NCI-H446 treated with DMSO at 0.1 percent for 48 hours (cell line): ENCODE measurements around the gene SPHKAP.
"Not testable (repeated sequence)": the region's sequence is repeated elsewhere in the genome, so short reads cannot be mapped to it uniquely, and the experiment has no call there.

ENCODE experiments used
- DNase-seq: peaks from one replicate; lab custom pipeline; 2025; lab: John Stamatoyannopoulos, UW

The SPHKAP gene

GRCh38 chr2:228023619-228024018, 157.9 kb downstream of the SPHKAP start:
- no peak for DNase-seq

- no peak for DNase-seq
Measured at GRCh38 chr2:228018311-228018710, 163.2 kb downstream of the SPHKAP start.

- no peak for DNase-seq
Measured at GRCh38 chr2:228017784-228018183, 163.7 kb downstream of the SPHKAP start.

GRCh38 chr2:228016402-228016801, 165.1 kb downstream of the SPHKAP start:
- DNase-seq: no peak

- DNase-seq: no peak
Measured at GRCh38 chr2:228015741-228016140, 165.7 kb downstream of the SPHKAP start.

- DNase-seq: no peak
Measured at GRCh38 chr2:227996366-227996765, 185.1 kb downstream of the SPHKAP start.

GRCh38 chr2:227990937-227991336, 190.6 kb downstream of the SPHKAP start:
- DNase-seq: no peak

GRCh38 chr2:227973241-227973640, 208.2 kb downstream of the SPHKAP start:
- no peak for DNase-seq

- no peak for DNase-seq
Measured at GRCh38 chr2:227971619-227972230, 209.8 kb downstream of the SPHKAP start.

- DNase-seq: no peak
Measured at GRCh38 chr2:227960317-227960716, 221.2 kb downstream of the SPHKAP start.

- no peak for DNase-seq
Measured at GRCh38 chr2:227942965-227943364, 238.5 kb downstream of the SPHKAP start.

- DNase-seq: no peak
Measured at GRCh38 chr2:227942021-227942420, 239.5 kb downstream of the SPHKAP start.

- DNase-seq: no peak
Measured at GRCh38 chr2:227939271-227940027, 242.0 kb downstream of the SPHKAP start.

GRCh38 chr2:227936249-227936648, 245.2 kb downstream of the SPHKAP start:
- not testable (repeated sequence) for DNase-seq

GRCh38 chr2:227933884-227934283, 247.6 kb downstream of the SPHKAP start:
- no peak for DNase-seq

- DNase-seq: no peak
Measured at GRCh38 chr2:227932403-227932802, 249.1 kb downstream of the SPHKAP start.

- no peak for DNase-seq
Measured at GRCh38 chr2:227932001-227932400, 249.5 kb downstream of the SPHKAP start.
